Measurements from ENCODE around the gene RTKN2. TPM values are rescaled to one million over a fixed set of nuclear protein-coding genes. Genes with fewer than 3 reads are reported as not detected.

RTKN2 gene
- total RNA-seq, 2 donors from 2014 or later, result 11.5 to 19.1 TPM

DNA sequence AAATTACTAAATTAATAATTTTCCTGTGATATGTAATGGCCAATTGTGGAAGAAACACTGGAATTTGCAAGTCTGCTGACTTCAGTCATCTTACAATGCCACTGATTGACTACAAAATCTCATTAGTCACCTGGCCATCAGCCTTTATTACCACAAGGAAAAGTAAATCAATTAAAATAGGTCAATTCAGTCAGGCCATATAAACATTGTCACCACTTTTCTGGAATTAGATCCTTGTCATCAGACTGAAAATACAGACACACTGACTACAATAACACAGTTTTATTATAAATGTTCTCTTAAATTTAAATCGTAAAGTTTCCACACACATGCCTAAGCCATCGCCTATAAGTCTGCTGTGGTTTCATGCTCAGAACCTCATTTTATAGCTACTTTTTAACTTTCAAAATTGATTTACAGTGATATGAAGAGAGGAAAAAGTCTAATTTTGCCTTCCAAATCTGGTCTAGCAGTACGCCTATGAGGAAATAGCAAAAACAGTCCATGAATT lies 54.2 kb downstream of the RTKN2 start:
- H3K36me3 ChIP-seq (ENCODE audit: control insufficient read depth, insufficient read depth, low read length), result peaks cover 3% of the 10 kb centered on the region
- Mint-ChIP-seq H3K27ac (no peak overlapping the region), H3K36me3 (ENCODE audit: low read depth) (no peaks in the 10 kb centered on the region), H3K4me3 (no peak overlapping the region), H3K4me1 (no peaks in the 10 kb centered on the region), H3K9me3 (no peaks in the 10 kb centered on the region), H3K27me3 (ENCODE audit: insufficient read depth) (no peaks in the 10 kb centered on the region)
- no peak for DNase-seq
- no peak overlapping the region for H3K4me3 ChIP-seq (ENCODE audit: low read length)
- no peak for TF ChIP-seq CTCF (conservative IDR thresholded peaks at IDR 0.05)
- H3K4me1 ChIP-seq (ENCODE audit: control insufficient read depth, insufficient read depth, low read length), result no peaks in the 10 kb centered on the region
- H3K9ac ChIP-seq (ENCODE audit: extremely low read depth, low read length, poor library complexity, severe bottlenecking), result no peak overlapping the region
- 100% methylated on average over 3 of the region's 3 CpGs; no CpG with 5 or more reads in 1 of the 2 experiments for WGBS, 2 experiments (ENCODE audit: insufficient coverage in 1 of 2, insufficient read length in 1 of 2)
- no peak overlapping the region for H3K27ac ChIP-seq (ENCODE audit: low read depth, low read length)
- no peaks in the 10 kb centered on the region for H3K27me3 ChIP-seq (ENCODE audit: control insufficient read depth, insufficient read depth, low read length, poor library complexity, severe bottlenecking)
- no peaks in the 10 kb centered on the region for H3K9me3 ChIP-seq (ENCODE audit: control insufficient read depth, low read length)

DNA sequence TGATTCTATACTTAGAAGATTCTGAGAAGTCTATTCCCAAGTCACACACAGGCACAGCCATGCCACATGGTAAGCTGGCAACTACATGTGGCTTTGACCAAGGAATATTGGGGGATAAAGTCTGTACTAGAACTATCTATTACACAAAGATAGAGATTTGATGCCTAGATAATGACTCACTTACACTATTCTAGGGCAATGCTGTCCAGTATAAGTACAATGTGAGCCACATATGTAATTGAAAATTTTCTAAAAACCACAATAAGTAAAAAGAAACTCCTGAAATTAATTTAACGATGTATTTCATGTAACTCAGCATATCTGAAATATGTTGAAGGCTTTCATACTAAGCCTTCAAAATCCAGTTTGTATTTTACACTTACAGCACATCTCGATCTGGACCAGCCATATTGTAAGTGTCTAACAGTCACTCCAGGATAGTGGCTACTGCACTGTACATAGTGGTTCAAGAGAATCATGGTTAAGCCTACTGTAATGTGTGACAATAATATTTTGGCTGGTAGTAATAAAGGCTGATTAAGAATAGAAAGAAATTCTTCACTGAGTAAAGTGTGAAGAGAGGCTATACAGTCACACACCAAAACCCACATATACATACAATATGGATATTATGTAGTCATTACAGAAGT lies 62.8 kb downstream of the RTKN2 start:
- Mint-ChIP-seq H3K9me3 (no peaks in the 10 kb centered on the region), H3K36me3 (ENCODE audit: low read depth) (peaks cover 2% of the 10 kb centered on the region), H3K27ac (no peak overlapping the region), H3K4me1 (no peaks in the 10 kb centered on the region), H3K4me3 (no peak overlapping the region), H3K27me3 (ENCODE audit: insufficient read depth) (no peaks in the 10 kb centered on the region)
- 98% methylated on average over 2 of the region's 2 CpGs; no CpG with 5 or more reads in 1 of the 2 experiments for WGBS, 2 experiments (ENCODE audit: insufficient coverage in 1 of 2, insufficient read length in 1 of 2)
- Histone ChIP-seq H3K9me3 (ENCODE audit: control insufficient read depth, low read length) (no peaks in the 10 kb centered on the region), H3K4me1 (ENCODE audit: control insufficient read depth, insufficient read depth, low read length) (no peaks in the 10 kb centered on the region), H3K9ac (ENCODE audit: extremely low read depth, low read length, poor library complexity, severe bottlenecking) (no peak overlapping the region), H3K27me3 (ENCODE audit: control insufficient read depth, insufficient read depth, low read length, poor library complexity, severe bottlenecking) (no peaks in the 10 kb centered on the region), H3K27ac (ENCODE audit: low read depth, low read length) (no peak overlapping the region), H3K36me3 (ENCODE audit: control insufficient read depth, insufficient read depth, low read length) (no peaks in the 10 kb centered on the region), H3K4me3 (ENCODE audit: low read length) (no peak overlapping the region)
- no peak for DNase-seq
- TF ChIP-seq CTCF (conservative IDR thresholded peaks at IDR 0.05), result no peak

DNA sequence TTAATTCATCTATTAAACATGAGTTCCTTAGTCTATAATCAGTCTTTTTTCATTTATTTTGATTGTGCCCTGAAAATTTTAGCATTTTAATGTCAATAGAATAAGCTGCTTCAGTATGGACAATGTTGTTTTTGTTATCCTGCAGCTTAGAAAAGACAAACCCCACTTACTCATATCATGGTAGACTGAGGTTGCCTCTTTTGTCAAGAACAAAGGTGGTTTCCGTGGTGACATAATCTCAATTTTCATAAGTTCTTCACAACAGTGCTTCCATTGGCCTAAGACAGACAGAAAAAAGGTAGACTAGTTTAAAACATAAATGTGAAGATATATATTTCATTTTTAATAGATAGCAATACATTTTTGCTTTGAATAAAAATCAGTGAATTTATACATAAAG lies 69.1 kb downstream of the RTKN2 start:
- no peak overlapping the region for H3K27ac Mint-ChIP-seq
- H3K27me3 Mint-ChIP-seq (ENCODE audit: insufficient read depth), result no peaks in the 10 kb centered on the region
- peaks cover 6% of the 10 kb centered on the region for H3K36me3 Mint-ChIP-seq (ENCODE audit: low read depth)
- Histone ChIP-seq H3K27me3 (ENCODE audit: control insufficient read depth, insufficient read depth, low read length, poor library complexity, severe bottlenecking) (no peaks in the 10 kb centered on the region), H3K9me3 (ENCODE audit: control insufficient read depth, low read length) (no peaks in the 10 kb centered on the region), H3K27ac (ENCODE audit: low read depth, low read length) (no peak overlapping the region), H3K4me3 (ENCODE audit: low read length) (no peak overlapping the region), H3K36me3 (ENCODE audit: control insufficient read depth, insufficient read depth, low read length) (peaks cover 15% of the 10 kb centered on the region), H3K9ac (ENCODE audit: extremely low read depth, low read length, poor library complexity, severe bottlenecking) (no peak overlapping the region), H3K4me1 (ENCODE audit: control insufficient read depth, insufficient read depth, low read length) (no peaks in the 10 kb centered on the region)
- 100% methylated on average over 1 of the region's 1 CpG; no CpG with 5 or more reads in 1 of the 2 experiments for WGBS, 2 experiments (ENCODE audit: insufficient coverage in 1 of 2, insufficient read length in 1 of 2)
- H3K9me3 Mint-ChIP-seq, result no peaks in the 10 kb centered on the region
- H3K4me1 Mint-ChIP-seq, result no peaks in the 10 kb centered on the region
- H3K4me3 Mint-ChIP-seq, result no peak overlapping the region
- TF ChIP-seq CTCF (conservative IDR thresholded peaks at IDR 0.05), result no peak
- DNase-seq, result no peak
